GM12891 (cell line): Measurements from ENCODE around the gene USP30.

Experiments used
- PAX5 ChIP-seq: IDR thresholded peaks from 2 replicates; pipeline ENCODE4 v1.6.1; 2011; ENCODE audit warnings: low read length, moderate library complexity, mild to moderate bottlenecking; ENCODE audit not compliant: insufficient read depth, severe bottlenecking
- POLR2A ChIP-seq: IDR thresholded peaks from 2 replicates; pipeline ENCODE4 v1.6.1; 2011; ENCODE audit warnings: low read depth, low read length, control low read depth
- POLR2AphosphoS5 ChIP-seq: IDR thresholded peaks from 2 replicates; pipeline ENCODE4 v1.6.1; 2011; ENCODE audit warnings: low read depth, low read length, control low read depth
- POU2F2 ChIP-seq: IDR thresholded peaks from 2 replicates; pipeline ENCODE4 v1.6.1; 2011; ENCODE audit warnings: low read depth, mild to moderate bottlenecking, control low read depth, low read length, moderate library complexity
- SPI1 ChIP-seq: IDR thresholded peaks from 2 replicates; pipeline ENCODE4 v1.6.1; 2011; ENCODE audit warnings: low read depth, low read length, control low read depth
- TAF1 ChIP-seq: IDR thresholded peaks from 2 replicates; pipeline ENCODE4 v1.6.1; 2011; ENCODE audit warnings: low read depth, low read length, control low read depth

DNA sequence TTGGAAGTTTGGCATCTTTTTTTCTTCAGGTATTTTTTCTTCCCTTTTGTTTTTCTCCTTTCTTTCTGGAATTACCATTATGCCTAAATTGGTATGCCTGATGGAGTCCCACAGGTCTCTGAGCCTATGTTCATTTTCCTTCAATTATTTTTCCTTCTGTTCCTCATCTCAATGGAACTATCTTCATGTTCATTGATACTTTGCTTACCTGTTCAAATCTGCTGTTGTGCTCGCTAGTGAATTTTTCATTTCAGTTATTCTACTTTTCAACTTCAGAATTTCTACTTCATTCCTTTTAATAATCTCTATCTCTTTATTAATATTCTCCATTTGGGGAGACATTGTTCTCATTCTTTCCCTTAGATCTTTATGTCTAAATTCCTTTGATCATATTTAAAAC lies 15.4 kb upstream of the USP30 start:
- TF ChIP-seq POLR2A (no peak), TAF1 (no peak), POLR2AphosphoS5 (no peak), SPI1 (no peak), POU2F2 (no peak), PAX5 (no peak)
